HTERT RPE-1 (cell line): ENCODE data around the gene CHTOP.
"Not testable (repeated sequence)": the region's sequence is repeated elsewhere in the genome, so short reads cannot be mapped to it uniquely, and the experiment has no call there.

Source experiments
- in situ Hi-C: fragments of 300-500 bp; cut with MboI; formaldehyde crosslinking; loops from 4 replicates; pipeline ENCODE4 v1.14.3; 2020; ENCODE audit warnings: low sequenced_read_pairs

The CHTOP gene

DNA sequence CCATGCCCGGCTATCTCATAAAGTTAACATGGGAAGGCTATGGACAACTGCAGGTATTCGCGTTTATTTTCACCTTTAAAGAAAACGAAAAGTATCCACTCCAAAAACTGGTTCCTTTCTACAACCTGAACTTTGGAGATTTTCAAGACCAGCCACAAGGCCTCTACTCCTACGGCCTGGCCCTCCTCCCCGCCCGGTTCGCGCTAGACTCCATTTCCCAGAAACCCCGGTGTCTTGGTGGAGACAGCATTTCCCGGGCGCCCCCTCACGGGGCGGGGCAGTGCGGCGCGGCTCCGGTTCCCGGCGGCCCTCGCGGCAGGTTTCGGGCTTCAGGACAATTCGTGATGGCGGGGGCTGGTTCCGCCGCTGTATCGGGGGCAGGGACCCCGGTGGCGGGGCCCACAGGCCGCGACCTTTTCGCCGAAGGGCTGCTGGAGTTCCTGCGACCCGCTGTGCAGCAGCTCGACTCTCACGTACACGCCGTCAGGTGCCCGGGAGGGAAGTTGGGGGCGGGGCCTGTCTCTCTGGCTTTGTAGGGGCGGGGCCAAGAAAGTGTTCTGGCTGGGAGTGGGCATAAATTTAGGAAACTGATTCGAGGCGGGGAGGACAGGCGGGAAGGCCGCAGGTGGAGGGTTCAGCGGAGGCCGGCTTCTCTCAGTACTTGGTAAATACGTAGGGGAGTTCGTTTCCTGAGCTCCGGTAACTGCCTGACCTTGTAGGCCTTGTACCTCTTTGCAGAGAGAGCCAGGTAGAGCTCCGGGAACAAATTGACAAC is 24.7 kb downstream of the CHTOP start, which contains the start of gene SNAPIN:
Gene SNAPIN, plus strand, starts transcription at position 304 of the 775 bp plus-strand sequence. Its CDS starts 41 bp downstream, at position 345.
- in situ Hi-C loops = no loop called here

DNA sequence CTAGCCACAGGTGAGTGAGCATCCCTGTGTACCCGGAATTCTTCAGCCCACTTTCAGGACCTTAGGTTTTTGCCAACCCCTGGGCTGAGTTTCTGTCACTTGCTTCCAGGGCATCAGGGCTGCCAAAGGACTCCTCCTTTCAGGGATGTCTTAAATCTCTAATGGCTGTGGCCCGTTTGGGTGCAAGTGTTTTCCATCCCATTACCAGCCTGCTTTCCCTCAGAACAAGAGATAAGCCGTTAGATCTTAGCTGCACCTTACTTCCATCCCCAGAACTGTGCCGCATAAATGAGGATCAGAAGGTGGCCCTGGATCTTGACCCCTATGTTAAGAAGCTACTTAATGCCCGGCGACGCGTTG is 25.3 kb downstream of the CHTOP start:
- in situ Hi-C loops = no loop called here

DNA sequence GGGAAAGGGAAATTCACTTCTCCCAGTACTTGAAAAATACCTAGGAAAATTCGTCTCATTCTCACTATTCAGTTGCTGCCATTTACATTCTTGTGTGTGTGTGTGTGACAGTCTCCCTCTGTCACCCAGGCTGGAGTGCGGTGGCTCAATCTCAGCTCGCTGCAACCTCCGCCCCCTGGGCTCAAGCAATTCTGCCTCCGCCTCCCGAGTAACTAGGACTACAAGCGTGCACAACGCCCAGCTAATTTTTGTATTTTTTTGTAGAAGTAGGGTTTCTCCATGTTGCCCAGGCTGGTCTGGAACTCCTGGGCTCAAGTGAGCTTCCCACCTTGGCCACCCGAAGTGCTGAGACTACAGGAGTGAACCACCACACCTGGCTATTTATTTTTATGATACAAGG is 25.8 kb downstream of the CHTOP start:
- in situ Hi-C loops = no loop called here

DNA sequence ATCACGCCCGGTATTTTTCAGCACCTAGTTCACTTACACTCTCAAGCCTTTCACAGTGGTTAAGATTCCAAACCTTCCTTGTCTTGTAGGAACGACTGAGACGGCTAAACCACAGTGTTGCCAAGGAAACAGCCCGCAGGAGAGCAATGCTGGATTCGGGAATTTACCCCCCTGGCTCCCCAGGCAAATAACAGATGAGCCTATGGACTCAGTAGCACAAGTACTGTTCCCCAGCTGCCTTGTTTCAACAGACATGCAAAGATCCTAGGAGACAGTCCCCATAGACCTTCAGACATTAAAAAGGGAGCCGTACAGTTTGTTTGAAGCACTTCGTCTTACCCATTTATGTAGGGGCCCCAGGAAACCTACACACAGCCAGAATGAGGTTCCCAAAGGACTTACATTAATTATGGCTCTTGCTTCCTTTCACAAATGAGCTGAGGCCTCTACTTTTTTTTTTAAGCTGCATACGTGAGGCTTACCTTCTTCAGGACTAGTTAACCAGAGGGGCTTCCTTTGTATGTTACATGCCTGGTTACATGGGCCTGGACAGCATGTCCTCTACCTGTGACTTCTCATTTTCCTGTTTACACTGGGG is 27.3 kb downstream of the CHTOP start:
- in situ Hi-C loops = no loop called here

DNA sequence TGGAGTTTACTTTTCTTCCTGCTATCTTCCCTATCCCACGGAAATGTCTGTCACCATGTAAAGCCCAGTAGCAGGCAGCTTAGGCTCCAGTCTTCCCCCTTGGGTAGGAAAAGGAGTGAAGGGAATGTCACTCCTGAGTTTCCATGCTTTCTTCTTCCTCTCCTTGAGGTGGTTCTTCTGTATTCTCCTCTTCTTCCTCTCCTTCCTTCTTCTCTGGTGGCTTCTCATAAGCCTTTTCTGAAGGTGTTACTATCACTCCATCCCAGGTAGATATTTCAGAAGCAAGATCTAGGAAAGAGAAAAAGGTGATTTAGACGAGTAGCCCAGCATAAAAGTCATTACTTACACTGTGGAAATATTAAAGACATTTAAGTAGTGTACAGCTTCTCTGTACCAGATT is 28.4 kb downstream of the CHTOP start:
- in situ Hi-C loops = no loop called here

DNA sequence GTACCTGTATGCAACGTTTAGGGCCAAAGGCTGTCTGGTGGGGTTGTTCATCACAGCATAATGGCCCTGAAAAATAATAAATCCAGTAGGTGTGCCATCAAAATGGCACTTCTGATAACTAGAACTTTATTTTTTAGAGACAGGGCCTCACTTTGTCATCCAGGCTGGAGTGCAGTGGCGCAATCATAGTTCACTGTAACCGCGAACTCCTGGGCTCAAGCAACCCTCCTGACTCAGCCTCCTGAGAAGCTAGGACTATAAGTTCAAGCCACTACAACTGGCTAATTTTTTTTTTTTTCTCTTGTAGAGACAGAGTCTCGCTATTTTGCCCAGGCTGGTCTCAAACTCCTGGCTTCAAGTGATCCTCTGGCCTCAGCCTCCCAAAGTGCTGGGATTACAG is 29.3 kb downstream of the CHTOP start:
- in situ Hi-C loops = no loop called here

DNA sequence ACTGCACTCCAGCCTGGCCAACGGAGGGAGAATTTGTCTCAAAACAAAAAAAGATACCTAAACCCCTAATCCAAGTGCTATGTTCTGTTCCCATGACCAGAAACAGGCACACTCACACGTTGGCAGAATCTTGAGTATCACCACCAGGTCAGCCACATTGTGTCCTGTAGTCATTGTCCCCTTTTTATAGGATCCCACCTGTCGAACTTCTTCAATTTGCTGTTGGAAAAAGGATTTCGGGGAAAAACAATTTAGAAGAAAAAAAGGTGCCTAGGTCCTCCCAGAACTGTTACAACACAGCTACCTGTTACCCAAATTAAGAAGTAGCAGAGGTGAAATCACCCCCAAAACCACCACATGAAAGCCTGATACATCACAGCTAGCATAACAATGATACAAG is 33.6 kb downstream of the CHTOP start:
- in situ Hi-C loops = no loop called here

DNA sequence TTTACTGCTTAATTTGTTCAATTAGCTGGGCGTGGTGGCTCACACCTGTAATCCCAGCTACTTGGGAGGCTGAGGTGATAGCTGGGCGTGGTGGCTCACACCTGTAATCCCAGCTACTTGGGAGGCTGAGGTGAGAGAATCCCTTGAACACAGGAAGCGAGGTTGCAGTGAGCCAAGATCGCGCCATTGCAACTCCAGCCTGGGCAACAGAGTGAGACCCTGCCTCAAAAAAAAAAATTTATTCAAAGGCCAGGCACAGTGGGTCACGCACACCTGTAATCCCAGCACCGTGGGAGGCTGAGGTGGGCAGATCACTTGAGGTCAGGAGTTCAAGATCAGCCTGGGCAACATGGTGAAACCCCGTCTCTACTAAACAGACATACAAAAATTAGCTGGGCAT is 34.8 kb downstream of the CHTOP start:
- in situ Hi-C loops = not testable (repeated sequence)

DNA sequence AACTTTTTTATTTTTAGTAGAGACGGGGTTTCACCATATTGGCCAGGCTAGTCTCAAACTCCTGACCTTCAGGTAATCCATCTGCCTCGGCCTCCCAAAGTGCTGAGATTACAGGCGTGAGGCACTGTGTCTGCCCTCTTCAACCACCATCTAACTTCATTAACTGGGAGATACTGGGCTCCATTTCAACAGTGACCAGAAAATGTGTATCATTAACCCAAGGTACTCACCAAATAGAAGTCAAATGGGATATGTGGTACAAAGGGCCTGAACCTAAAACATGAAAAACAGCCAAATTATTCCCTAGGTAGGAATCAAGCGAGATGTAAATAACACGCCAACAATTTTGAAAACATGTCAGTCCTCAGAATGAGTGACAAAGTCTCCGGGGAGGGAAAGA is 35.7 kb downstream of the CHTOP start:
- in situ Hi-C loops = no loop called here

DNA sequence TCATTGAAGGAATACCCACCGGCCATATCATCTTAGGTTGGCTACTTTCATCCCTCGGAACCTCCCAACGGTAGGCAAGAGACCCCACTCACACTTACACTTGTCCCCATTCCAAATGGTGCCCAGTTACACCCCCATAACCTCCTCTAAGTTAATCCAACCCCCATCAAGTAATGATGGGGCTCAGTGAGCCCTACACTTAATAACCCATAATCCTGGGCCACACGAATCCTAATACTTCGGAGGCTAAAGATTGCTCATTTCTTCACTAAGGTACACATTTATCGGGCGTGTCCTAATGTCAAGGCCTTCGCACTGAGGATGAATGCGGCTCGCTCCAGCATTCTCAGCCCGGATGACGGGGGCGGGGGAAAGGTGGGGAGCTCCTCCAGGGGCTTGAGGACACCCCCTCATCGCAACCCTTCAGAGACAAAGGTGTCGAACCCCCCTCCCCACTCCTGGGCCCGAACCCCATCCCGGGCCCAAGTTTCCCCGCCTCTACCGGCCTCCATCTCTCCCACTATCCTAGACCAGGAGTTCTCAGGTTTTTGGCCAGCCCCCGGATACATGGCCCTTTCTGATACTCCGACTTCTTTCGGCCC is 36.5 kb downstream of the CHTOP start:
- in situ Hi-C loops = no loop called here

DNA sequence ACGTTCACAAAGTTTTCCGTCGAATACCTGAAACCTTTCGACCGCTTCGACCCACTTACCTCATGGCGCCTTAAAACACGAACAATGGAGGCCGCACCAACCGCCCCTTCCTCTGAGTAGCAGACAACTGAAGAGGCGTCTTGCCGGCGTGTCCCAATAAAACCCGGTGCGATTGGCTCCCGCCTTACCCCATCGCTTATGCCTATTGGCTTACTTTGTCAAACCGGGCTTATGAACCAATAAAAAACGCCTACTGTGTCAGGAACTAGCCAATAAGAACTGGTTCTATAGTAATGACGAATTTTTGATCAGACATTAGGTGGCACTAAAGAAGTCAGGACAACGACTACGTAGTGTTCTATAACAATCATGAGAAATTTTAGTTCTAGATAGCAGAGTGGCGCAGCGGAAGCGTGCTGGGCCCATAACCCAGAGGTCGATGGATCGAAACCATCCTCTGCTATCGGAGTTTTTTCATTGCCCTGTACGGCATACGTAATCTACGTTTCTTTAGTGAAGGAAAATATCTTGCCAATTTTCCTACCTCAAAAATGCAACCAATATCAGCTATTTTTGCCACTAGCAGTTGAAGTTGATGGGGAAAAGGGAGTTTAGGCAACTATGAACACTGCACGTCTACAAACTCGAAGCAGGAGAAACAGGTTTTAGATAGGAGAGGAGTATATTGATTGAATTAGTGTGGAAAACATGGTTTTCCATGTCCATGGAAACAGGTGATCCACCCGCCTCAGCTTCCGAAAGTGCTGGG is 37.2 kb downstream of the CHTOP start, which contains the start of gene ILF2:
Gene ILF2, minus strand, starts transcription at position 135 of the 769 bp plus-strand sequence. Its CDS starts 71 bp downstream, at position 64.
- in situ Hi-C loops = no loop called here

DNA sequence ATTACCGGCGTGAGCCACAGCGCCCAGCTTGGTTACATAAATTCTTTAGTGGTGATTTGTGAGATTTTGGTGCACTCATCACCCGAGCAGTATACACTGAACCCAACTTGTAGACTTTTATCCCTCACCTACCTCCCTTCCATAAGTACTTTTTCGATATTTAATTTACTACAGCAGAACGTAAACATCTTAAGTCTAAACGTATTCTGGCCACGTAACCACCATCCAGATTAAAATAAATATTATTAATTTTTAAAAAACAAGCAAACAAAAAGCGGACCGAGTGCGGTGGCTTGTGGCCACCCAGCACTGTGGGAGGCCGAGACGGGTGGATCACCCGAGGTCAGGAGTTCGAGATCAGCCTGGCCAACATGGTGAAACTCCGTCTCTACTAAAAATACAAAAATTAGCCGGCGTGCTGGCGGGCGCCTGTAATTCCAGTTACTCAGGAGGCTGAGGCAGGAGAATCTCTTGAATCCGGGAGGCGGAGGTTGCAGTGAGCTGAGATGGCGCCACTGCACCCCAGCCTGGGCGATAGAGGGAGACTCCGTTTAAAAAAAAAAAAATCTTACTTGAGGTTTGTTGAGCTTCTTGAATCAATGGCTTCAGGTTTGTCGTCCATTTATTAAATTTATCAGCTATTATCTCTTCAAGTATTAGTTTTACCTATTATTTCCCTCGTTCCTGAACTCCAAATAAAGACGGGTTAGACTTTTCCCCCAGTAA is 37.9 kb downstream of the CHTOP start:
- in situ Hi-C loops = not testable (repeated sequence)

DNA sequence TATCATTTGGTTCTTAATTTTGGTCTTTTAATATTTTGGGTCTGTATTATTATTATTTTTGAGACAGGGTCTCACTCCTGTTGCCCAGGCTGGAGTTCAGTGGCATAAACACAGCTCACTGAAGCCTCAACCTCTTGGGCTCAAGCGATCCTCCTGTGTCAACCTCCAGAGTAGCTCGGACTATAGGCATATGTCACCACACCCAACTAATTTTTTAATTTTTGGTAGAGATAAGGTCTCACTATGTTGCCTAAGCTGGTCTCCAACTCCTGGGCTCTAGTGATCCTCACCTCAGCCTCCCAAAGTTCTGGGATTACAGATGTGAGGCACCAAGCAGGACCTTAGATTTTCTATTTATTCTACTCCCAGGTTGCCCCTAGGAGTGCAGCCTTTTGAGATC is 39.6 kb downstream of the CHTOP start:
- in situ Hi-C loops = no loop called here

DNA sequence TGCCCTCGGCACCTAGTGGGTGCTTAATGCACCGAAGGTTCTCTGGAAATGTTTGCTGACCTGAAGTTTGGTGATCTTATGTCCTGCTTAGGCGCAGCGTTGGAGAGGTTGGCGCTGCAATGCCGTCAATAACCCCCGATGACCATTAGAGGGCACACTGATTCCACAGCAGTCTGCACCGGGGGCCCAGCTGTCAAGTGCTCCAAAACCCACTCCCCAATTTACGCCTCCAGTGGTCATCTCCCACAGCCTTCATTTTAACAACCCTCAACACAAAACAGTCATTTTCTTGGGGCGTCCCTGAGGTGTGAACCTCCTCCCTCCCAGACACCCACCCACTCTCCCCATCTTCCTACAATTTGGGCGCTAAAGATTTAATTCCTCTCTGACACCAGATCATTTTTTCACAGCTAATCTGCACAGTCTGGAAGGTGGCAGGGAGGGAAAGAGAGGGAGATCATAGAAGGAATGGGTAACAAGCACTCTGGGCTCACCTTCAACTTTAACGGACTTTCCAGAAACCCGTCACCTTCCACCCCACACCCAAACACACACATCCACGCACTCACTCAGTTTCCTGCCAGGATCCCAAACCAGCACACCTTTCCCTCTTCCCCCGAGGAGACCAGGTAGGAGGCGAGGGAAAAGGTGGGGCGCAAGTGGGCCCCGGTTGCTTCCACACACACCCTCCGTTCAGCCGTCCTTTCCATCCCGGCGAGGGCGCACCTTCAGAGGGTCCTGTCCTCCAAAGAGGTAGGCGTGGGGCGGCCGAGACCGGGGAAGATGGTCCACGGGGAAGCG is 44.1 kb downstream of the CHTOP start:
- in situ Hi-C loops = no loop called here

DNA sequence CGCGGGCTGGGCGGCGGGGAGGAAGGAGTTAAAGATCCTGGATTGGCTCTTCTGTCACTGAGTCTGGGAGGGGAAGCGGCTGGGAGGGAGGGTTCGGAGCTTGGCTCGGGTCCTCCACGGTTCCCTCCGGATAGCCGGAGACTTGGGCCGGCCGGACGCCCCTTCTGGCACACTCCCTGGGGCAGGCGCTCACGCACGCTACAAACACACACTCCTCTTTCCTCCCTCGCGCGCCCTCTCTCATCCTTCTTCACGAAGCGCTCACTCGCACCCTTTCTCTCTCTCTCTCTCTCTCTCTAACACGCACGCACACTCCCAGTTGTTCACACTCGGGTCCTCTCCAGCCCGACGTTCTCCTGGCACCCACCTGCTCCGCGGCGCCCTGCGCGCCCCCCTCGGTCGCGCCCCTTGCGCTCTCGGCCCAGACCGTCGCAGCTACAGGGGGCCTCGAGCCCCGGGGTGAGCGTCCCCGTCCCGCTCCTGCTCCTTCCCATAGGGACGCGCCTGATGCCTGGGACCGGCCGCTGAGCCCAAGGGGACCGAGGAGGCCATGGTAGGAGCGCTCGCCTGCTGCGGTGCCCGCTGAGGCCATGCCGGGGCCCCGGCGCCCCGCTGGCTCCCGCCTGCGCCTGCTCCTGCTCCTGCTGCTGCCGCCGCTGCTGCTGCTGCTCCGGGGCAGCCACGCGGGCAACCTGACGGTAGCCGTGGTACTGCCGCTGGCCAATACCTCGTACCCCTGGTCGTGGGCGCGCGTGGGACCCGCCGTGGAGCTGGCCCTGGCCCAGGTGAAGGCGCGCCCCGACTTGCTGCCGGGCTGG is 44.9 kb downstream of the CHTOP start, which contains the start of gene NPR1:
Gene NPR1, plus strand, starts transcription at position 170 of the 818 bp plus-strand sequence. Its CDS starts 421 bp downstream, at position 591.
- in situ Hi-C loops = no loop called here

DNA sequence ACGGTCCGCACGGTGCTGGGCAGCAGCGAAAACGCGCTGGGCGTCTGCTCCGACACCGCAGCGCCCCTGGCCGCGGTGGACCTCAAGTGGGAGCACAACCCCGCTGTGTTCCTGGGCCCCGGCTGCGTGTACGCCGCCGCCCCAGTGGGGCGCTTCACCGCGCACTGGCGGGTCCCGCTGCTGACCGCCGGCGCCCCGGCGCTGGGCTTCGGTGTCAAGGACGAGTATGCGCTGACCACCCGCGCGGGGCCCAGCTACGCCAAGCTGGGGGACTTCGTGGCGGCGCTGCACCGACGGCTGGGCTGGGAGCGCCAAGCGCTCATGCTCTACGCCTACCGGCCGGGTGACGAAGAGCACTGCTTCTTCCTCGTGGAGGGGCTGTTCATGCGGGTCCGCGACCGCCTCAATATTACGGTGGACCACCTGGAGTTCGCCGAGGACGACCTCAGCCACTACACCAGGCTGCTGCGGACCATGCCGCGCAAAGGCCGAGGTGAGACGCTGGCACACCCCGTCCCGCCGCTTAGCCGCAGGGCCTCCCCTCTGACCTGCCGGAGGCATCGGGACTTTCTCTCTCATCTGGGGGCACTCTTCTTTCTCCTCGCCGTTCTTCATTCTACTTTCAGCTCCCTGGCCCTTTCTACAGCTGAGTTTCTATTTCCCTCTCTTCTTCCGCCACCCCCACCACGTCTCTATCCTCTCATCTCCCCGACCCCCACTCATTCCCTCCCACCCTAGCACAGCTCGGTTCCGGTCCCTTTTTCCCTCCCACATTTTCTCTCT is 45.7 kb downstream of the CHTOP start:
- in situ Hi-C loops = no loop called here

DNA sequence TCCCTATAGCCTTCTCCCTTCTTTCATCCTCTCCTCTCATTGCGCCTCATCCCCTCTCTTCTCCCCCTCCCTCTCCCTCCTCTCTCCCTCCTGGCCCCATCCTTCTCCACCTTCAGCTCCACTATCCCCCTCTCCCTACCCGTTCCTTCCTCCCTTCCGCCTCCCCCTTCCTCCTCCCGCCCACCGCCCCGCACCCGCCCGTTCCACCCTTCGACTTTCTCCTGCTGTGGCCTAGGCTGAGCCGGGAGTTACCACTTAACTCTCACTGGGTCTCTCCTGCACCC is 46.2 kb downstream of the CHTOP start:
- in situ Hi-C loops = no loop called here

DNA sequence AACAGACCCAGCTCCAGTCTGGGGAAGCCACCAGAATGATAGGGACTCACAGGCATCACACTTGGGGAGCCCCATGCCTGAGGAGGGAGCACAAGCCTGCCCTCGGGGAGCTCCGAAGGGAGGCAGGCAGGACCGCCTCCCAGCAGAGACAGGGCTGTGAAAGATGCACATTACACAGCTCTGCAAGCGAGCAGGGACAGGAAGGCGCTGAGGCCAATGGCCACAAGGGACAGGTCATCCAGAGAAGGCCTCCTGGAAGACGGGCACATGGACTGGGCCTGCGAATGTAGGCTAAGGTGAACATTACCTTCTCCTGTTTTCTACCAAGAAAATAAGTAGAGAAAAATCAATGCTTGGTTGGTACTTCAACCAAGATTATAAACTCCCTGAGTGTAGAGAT is 48.9 kb downstream of the CHTOP start:
- in situ Hi-C loops = no loop called here
